Measurements from ENCODE around the gene SFTPA1. TPM values are rescaled to one million over a fixed set of nuclear protein-coding genes. Genes with fewer than 3 reads are reported as not detected.
A peak's percentile ranks its signal among the peaks of the same experiment; 100 is the strongest.
"Not testable (repeated sequence)": the region's sequence is repeated elsewhere in the genome, so short reads cannot be mapped to it uniquely, and the experiment has no call there.

Gene SFTPA1
- polyA plus RNA-seq, 4 donors = 0.21 to 9.2 (median 3.5) TPM; not detected in 1

- 20 to 36% (median 27%) methylated on average over 1 of the region's 1 CpG for WGBS, 3 donors
Measured at GRCh38 chr10:79601939-79602338, 8.8 kb upstream of the SFTPA1 start.

GRCh38 chr10:79602953-79603352 is 7.8 kb upstream of the SFTPA1 start:
- 43 to 79% (median 58%) methylated on average over 2 of the region's 2 CpGs for WGBS, 3 donors
- Histone ChIP-seq H3K27ac (ENCODE audit: low read depth in 1 of 3, low read length in 2 of 3) (no peak overlapping the region), H3K27me3 (ENCODE audit: control insufficient read depth in 3 of 3, insufficient read depth in 3 of 3, low read length in 3 of 3) (peaks cover 0 to 8% (median under 1%) of the 10 kb centered on the region in 3 donors), H3K4me3 (ENCODE audit: low read depth in 1 of 3, low read length in 3 of 3) (no peak overlapping the region), H3K9me3 (ENCODE audit: control insufficient read depth in 2 of 2, insufficient read depth in 1 of 2, low read depth in 1 of 2, low read length in 1 of 2) (peaks cover 0 to 6% of the 10 kb centered on the region in 2 donors), H3K4me1 (ENCODE audit: control insufficient read depth in 3 of 3, insufficient read depth in 2 of 3, low read depth in 1 of 3, low read length in 2 of 3) (no peaks in the 10 kb centered on the region), H3K36me3 (ENCODE audit: control insufficient read depth in 3 of 3, insufficient read depth in 2 of 3, low read depth in 1 of 3, low read length in 3 of 3) (no peaks in the 10 kb centered on the region)
- FAIRE-seq (no peak), DNase-seq (no peak)

More at GRCh38 chr10:79601939-79602338, 8.8 kb upstream of the SFTPA1 start:
- no peaks in the 10 kb centered on the region for H3K4me1 ChIP-seq (ENCODE audit: control insufficient read depth in 3 of 3, insufficient read depth in 2 of 3, low read depth in 1 of 3, low read length in 2 of 3)
- FAIRE-seq (no peak), DNase-seq (no peak)
- peaks cover 0 to 10% of the 10 kb centered on the region in 2 donors for H3K9me3 ChIP-seq (ENCODE audit: control insufficient read depth in 2 of 2, insufficient read depth in 1 of 2, low read depth in 1 of 2, low read length in 1 of 2)
- no peaks in the 10 kb centered on the region for H3K36me3 ChIP-seq (ENCODE audit: control insufficient read depth in 3 of 3, insufficient read depth in 2 of 3, low read depth in 1 of 3, low read length in 3 of 3)
- H3K27ac ChIP-seq (ENCODE audit: low read depth in 1 of 3, low read length in 2 of 3) = no peak overlapping the region
- peaks cover 0 to 6% (median 4%) of the 10 kb centered on the region in 3 donors for H3K27me3 ChIP-seq (ENCODE audit: control insufficient read depth in 3 of 3, insufficient read depth in 3 of 3, low read length in 3 of 3)
- H3K4me3 ChIP-seq (ENCODE audit: low read depth in 1 of 3, low read length in 3 of 3) = no peak overlapping the region

DNA sequence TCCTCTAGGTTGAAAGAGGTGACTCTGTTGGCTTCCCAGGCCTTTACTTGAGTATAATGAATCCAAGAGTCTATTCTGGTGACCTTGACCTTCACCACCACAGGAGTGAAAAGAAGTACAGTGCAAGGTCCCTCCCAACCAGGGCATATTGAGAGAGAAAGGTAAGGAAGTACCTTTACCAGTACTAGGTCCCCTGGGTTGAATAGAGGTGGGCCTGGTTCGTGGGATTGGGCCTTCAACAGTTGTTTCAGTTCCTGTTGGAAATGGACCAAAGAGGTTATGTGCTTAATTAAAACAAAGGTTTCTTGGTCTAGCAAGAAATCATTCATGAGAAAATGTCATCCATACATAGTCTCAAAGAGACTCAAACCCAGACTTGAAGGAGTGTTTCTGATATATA is 6.4 kb upstream of the SFTPA1 start:
- H3K27ac ChIP-seq (ENCODE audit: low read depth in 1 of 3, low read length in 2 of 3) = no peak overlapping the region
- no peaks in the 10 kb centered on the region for H3K36me3 ChIP-seq (ENCODE audit: control insufficient read depth in 3 of 3, insufficient read depth in 2 of 3, low read depth in 1 of 3, low read length in 3 of 3)
- peaks cover 0 to 6% of the 10 kb centered on the region in 2 donors for H3K9me3 ChIP-seq (ENCODE audit: control insufficient read depth in 2 of 2, insufficient read depth in 1 of 2, low read depth in 1 of 2, low read length in 1 of 2)
- H3K4me3 ChIP-seq (ENCODE audit: low read depth in 1 of 3, low read length in 3 of 3) = no peak overlapping the region
- WGBS, 3 donors = 50 to 58% (median 50%) methylated on average over 1 of the region's 1 CpG
- H3K27me3 ChIP-seq (ENCODE audit: control insufficient read depth in 3 of 3, insufficient read depth in 3 of 3, low read length in 3 of 3) = peaks cover 0 to 12% (median 0%) of the 10 kb centered on the region in 3 donors
- DNase-seq = no peak
- H3K4me1 ChIP-seq (ENCODE audit: control insufficient read depth in 3 of 3, insufficient read depth in 2 of 3, low read depth in 1 of 3, low read length in 2 of 3) = no peaks in the 10 kb centered on the region
- FAIRE-seq = no peak

- H3K9me3 ChIP-seq (ENCODE audit: control insufficient read depth in 2 of 2, insufficient read depth in 1 of 2, low read depth in 1 of 2, low read length in 1 of 2) = peaks cover 0 to 6% of the 10 kb centered on the region in 2 donors
- H3K27ac ChIP-seq (ENCODE audit: low read depth in 1 of 3, low read length in 2 of 3) = no peak overlapping the region
- H3K36me3 ChIP-seq (ENCODE audit: control insufficient read depth in 3 of 3, insufficient read depth in 2 of 3, low read depth in 1 of 3, low read length in 3 of 3) = no peaks in the 10 kb centered on the region
- H3K27me3 ChIP-seq (ENCODE audit: control insufficient read depth in 3 of 3, insufficient read depth in 3 of 3, low read length in 3 of 3) = peaks cover 0 to 12% (median 0%) of the 10 kb centered on the region in 3 donors
- no peak for FAIRE-seq
- H3K4me1 ChIP-seq (ENCODE audit: control insufficient read depth in 3 of 3, insufficient read depth in 2 of 3, low read depth in 1 of 3, low read length in 2 of 3) = no peaks in the 10 kb centered on the region
- no peak for DNase-seq
- H3K4me3 ChIP-seq (ENCODE audit: low read depth in 1 of 3, low read length in 3 of 3) = no peak overlapping the region
Measured at GRCh38 chr10:79605308-79605707, 5.4 kb upstream of the SFTPA1 start.

- no peak overlapping the region for H3K4me3 ChIP-seq (ENCODE audit: low read depth in 1 of 3, low read length in 3 of 3)
- peak; percentile 18 to 37 for DNase-seq
- H3K36me3 ChIP-seq (ENCODE audit: control insufficient read depth in 3 of 3, insufficient read depth in 2 of 3, low read depth in 1 of 3, low read length in 3 of 3) = no peaks in the 10 kb centered on the region
- no peak overlapping the region for H3K27ac ChIP-seq (ENCODE audit: low read depth in 1 of 3, low read length in 2 of 3)
- 52 to 55% (median 52%) methylated on average over 20 of the region's 20 CpGs for WGBS, 3 donors
- no peaks in the 10 kb centered on the region for H3K9me3 ChIP-seq (ENCODE audit: control insufficient read depth in 2 of 2, insufficient read depth in 1 of 2, low read depth in 1 of 2, low read length in 1 of 2)
- H3K4me1 ChIP-seq (ENCODE audit: control insufficient read depth in 3 of 3, insufficient read depth in 2 of 3, low read depth in 1 of 3, low read length in 2 of 3) = no peaks in the 10 kb centered on the region
- FAIRE-seq = no peak
- peaks cover 0 to 10% (median 0%) of the 10 kb centered on the region in 3 donors for H3K27me3 ChIP-seq (ENCODE audit: control insufficient read depth in 3 of 3, insufficient read depth in 3 of 3, low read length in 3 of 3)
Measured at GRCh38 chr10:79608505-79609375, 2.0 kb upstream of the SFTPA1 start.

GRCh38 chr10:79611193-79611976 is 646 bp downstream of the SFTPA1 start:
- not testable (repeated sequence) for H3K27me3 ChIP-seq (ENCODE audit: control insufficient read depth in 3 of 3, insufficient read depth in 3 of 3, low read length in 3 of 3); H3K4me3 ChIP-seq (ENCODE audit: low read depth in 1 of 3, low read length in 3 of 3); H3K27ac ChIP-seq (ENCODE audit: low read depth in 1 of 3, low read length in 2 of 3); H3K36me3 ChIP-seq (ENCODE audit: control insufficient read depth in 3 of 3, insufficient read depth in 2 of 3, low read depth in 1 of 3, low read length in 3 of 3); H3K9me3 ChIP-seq (ENCODE audit: control insufficient read depth in 2 of 2, insufficient read depth in 1 of 2, low read depth in 1 of 2, low read length in 1 of 2); DNase-seq; FAIRE-seq; H3K4me1 ChIP-seq (ENCODE audit: control insufficient read depth in 3 of 3, insufficient read depth in 2 of 3, low read depth in 1 of 3, low read length in 2 of 3)
- WGBS, 3 donors = 82 to 88% (median 83%) methylated on average over 15 to 18 of the region's 18 CpGs

GRCh38 chr10:79615577-79615976 is 4.8 kb downstream of the SFTPA1 start:
- H3K4me1 ChIP-seq (ENCODE audit: control insufficient read depth in 3 of 3, insufficient read depth in 2 of 3, low read depth in 1 of 3, low read length in 2 of 3) = no peaks in the 10 kb centered on the region
- 66 to 85% (median 70%) methylated on average over 3 of the region's 3 CpGs for WGBS, 3 donors
- H3K9me3 ChIP-seq (ENCODE audit: control insufficient read depth in 2 of 2, insufficient read depth in 1 of 2, low read depth in 1 of 2, low read length in 1 of 2) = no peaks in the 10 kb centered on the region
- FAIRE-seq (no peak), DNase-seq (no peak)
- no peak overlapping the region for H3K4me3 ChIP-seq (ENCODE audit: low read depth in 1 of 3, low read length in 3 of 3)
- no peaks in the 10 kb centered on the region for H3K27me3 ChIP-seq (ENCODE audit: control insufficient read depth in 3 of 3, insufficient read depth in 3 of 3, low read length in 3 of 3)
- H3K36me3 ChIP-seq (ENCODE audit: control insufficient read depth in 3 of 3, insufficient read depth in 2 of 3, low read depth in 1 of 3, low read length in 3 of 3) = no peaks in the 10 kb centered on the region
- no peak overlapping the region for H3K27ac ChIP-seq (ENCODE audit: low read depth in 1 of 3, low read length in 2 of 3)

DNA sequence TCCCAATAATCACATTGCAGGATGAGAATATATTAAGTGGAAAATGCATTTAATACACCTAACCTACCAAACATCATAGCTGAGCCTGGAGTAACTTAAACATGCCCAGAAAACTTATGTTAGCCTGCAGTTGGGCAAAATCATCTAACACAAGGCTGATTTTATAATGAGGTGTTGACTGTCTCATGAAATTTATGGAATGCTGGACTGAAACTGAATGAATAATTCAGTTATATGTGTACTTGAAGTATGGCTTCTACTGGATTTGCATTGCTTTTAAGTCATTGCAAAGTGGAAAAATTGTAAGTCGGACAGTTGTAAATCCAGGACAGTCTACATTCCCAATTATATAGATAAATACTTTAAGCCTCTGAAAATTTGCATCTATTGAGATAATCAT is 5.4 kb downstream of the SFTPA1 start:
- FAIRE-seq (no peak), DNase-seq (no peak)
- H3K4me3 ChIP-seq (ENCODE audit: low read depth in 1 of 3, low read length in 3 of 3) = no peak overlapping the region
- H3K9me3 ChIP-seq (ENCODE audit: control insufficient read depth in 2 of 2, insufficient read depth in 1 of 2, low read depth in 1 of 2, low read length in 1 of 2) = no peaks in the 10 kb centered on the region
- WGBS, 3 donors = 84 to 95% (median 90%) methylated on average over 1 of the region's 1 CpG
- H3K27ac ChIP-seq (ENCODE audit: low read depth in 1 of 3, low read length in 2 of 3) = no peak overlapping the region
- H3K4me1 ChIP-seq (ENCODE audit: control insufficient read depth in 3 of 3, insufficient read depth in 2 of 3, low read depth in 1 of 3, low read length in 2 of 3) = no peaks in the 10 kb centered on the region
- H3K36me3 ChIP-seq (ENCODE audit: control insufficient read depth in 3 of 3, insufficient read depth in 2 of 3, low read depth in 1 of 3, low read length in 3 of 3) = no peaks in the 10 kb centered on the region
- no peaks in the 10 kb centered on the region for H3K27me3 ChIP-seq (ENCODE audit: control insufficient read depth in 3 of 3, insufficient read depth in 3 of 3, low read length in 3 of 3)
